GM12801 (cell line): ENCODE measurements around the gene C6.

Source experiments
- TF ChIP-seq, protein P1 (sequence below): IDR thresholded peaks from one replicate; pipeline ENCODE4 v1.5.1; 2011; ENCODE audit warnings: control low read depth; ENCODE audit not compliant: insufficient read length; ENCODE audit errors: extremely low read depth

Gene C6

GRCh38 chr5:41120600-41120999 lies 92.7 kb downstream of the C6 start:
- TF ChIP-seq, protein P1, sequence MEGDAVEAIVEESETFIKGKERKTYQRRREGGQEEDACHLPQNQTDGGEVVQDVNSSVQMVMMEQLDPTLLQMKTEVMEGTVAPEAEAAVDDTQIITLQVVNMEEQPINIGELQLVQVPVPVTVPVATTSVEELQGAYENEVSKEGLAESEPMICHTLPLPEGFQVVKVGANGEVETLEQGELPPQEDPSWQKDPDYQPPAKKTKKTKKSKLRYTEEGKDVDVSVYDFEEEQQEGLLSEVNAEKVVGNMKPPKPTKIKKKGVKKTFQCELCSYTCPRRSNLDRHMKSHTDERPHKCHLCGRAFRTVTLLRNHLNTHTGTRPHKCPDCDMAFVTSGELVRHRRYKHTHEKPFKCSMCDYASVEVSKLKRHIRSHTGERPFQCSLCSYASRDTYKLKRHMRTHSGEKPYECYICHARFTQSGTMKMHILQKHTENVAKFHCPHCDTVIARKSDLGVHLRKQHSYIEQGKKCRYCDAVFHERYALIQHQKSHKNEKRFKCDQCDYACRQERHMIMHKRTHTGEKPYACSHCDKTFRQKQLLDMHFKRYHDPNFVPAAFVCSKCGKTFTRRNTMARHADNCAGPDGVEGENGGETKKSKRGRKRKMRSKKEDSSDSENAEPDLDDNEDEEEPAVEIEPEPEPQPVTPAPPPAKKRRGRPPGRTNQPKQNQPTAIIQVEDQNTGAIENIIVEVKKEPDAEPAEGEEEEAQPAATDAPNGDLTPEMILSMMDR = no peak

GRCh38 chr5:41118177-41118576 lies 95.2 kb downstream of the C6 start:
- TF ChIP-seq, protein P1 = no peak

GRCh38 chr5:41115281-41115680 lies 98.1 kb downstream of the C6 start:
- TF ChIP-seq, protein P1 = no peak

DNA sequence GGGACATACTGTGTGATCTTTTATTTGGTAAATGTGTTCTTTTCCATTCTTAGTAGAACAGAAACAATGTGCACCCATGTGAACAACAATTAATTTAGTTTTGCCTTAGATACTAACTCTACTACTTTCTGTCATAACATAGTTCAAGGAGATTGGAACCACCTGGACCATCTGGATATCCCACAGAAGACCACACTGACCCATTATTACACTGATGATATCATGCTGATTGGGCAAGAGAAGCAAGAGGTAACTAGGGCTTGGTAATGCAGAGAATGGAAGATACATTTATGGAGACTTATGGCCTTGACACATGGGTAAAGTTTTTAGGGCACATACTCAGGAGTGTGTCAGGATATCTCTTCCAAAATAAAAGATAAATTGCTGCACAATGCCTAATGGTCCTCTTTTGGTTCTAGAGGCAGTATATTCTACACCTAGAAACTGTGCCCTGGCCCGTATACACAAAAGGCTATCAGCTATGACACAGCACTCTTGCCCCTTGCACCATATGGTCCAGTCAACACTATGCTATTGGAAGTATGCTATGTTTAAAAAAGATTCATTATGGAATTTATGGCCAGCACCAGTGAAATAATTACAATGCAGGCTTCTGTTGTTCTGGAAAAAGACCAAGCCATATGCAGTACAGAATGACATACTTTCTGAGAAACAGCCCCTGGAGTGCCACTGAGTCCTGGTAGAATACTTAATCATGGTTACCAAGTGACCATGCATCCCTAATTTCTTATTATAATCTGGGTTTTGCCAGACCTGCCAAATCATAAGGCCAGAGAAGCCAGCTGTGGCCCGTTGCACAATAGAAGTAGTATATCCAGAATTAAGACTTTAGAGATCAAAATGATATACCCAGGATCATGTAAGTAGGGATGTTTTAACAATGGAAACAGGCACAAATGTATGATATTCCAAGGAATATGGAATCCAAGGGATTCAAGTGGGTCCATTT lies 100.6 kb downstream of the C6 start:
- TF ChIP-seq, protein P1 = no peak

- TF ChIP-seq, protein P1 = no peak
These were observed 104.1 kb downstream of the C6 start for GRCh38 chr5:41109186-41109585.

- TF ChIP-seq, protein P1 = no peak
These were observed 111.0 kb downstream of the C6 start for GRCh38 chr5:41102341-41102740.

- TF ChIP-seq, protein P1 = no peak
These were observed 115.7 kb downstream of the C6 start for GRCh38 chr5:41097642-41098041.
